Activated B cell treated with CpG ODN at 0.5 μM for 24 hours (primary cell): Measurements from ENCODE around the gene CASP12. TPM values are rescaled to one million over a fixed set of nuclear protein-coding genes. Genes with fewer than 3 reads are reported as not detected.

Experiments used
- ATAC-seq: fragments of 200-7000 bp; cut with Tn5 transposase; one replicate; pipeline ENCODE4 v1.10.0; 2021; ENCODE audit warnings: low read depth, mild to moderate bottlenecking, moderate library complexity
- CTCF ChIA-PET: fragments of 350-600 bp; sonication (Branson Sonifier 250); formaldehyde crosslinking; loops from one replicate; lab custom pipeline; 2021; ENCODE audit warnings: antibody characterized with exemption; lab: Charles Lee
- POLR2A ChIA-PET: fragments of 350-600 bp; sonication (Branson Sonifier 250); formaldehyde crosslinking; loops from one replicate; lab custom pipeline; 2021; ENCODE audit warnings: antibody characterized with exemption; lab: Charles Lee
- DNase-seq: peaks from one replicate; pipeline ENCODE4 v3.0.0; 2022
- H3K27ac Mint-ChIP-seq: one replicate; pipeline ENCODE4 v1.8.0; 2020; ENCODE audit warnings: mixed read lengths
- H3K27me3 Mint-ChIP-seq: one replicate; pipeline ENCODE4 v1.8.0; 2021; ENCODE audit warnings: mixed read lengths
- H3K36me3 Mint-ChIP-seq: one replicate; pipeline ENCODE4 v1.8.0; 2021; ENCODE audit warnings: low read depth, mixed read lengths
- H3K4me1 Mint-ChIP-seq: one replicate; pipeline ENCODE4 v1.8.0; 2021; ENCODE audit warnings: mixed read lengths
- H3K4me3 Mint-ChIP-seq: one replicate; pipeline ENCODE4 v1.8.0; 2020; ENCODE audit warnings: mild to moderate bottlenecking, mixed read lengths
- H3K9me3 Mint-ChIP-seq: one replicate; pipeline ENCODE4 v1.8.0; 2020; ENCODE audit warnings: mixed read lengths
- intact Hi-C: fragments of 100-400 bp; cut with micrococcal nuclease; formaldehyde crosslinking; loops from one replicate; pipeline ENCODE4 v1.15.1; 2024
- total RNA-seq: library from RNA; stranded (reverse); gene quantifications from 2 replicates; pipeline ENCODE4 v1.2.3, GENCODE V29; 2022
- TF ChIP-seq, protein P1 (sequence below): fragments of 200-600 bp; IDR thresholded peaks from one replicate; pipeline ENCODE4 v1.8.0; 2022; ENCODE audit warnings: antibody characterized with exemption, mild to moderate bottlenecking

CASP12 gene
- total RNA-seq, 1 donor from 2014 or later: not detected

DNA sequence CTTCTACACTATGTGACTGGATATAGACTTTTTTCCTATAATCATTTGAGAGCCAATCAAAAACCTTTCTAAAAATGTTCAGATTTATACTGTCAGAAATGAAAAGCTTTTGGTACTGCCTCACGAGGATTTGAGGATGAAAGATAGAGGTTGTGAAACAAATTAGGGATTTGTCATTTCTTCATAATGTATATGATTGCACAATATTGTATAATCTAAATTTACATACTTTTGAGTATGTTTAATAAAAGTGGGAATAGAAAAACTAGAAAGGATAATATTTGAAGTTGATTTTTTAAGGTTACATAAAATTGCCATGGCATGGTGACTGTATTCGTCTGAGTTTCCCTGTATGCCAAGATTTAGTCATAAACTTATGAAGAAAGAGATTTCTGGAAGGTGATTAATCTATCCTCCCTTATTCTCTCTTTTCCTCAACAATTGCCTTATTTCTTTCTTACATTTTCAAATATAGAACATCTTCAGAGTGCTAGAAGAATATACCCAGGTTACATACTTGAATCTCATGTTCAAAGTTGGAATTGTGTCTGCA, 56.2 kb downstream of the CASP12 start:
- TF ChIP-seq, protein P1, sequence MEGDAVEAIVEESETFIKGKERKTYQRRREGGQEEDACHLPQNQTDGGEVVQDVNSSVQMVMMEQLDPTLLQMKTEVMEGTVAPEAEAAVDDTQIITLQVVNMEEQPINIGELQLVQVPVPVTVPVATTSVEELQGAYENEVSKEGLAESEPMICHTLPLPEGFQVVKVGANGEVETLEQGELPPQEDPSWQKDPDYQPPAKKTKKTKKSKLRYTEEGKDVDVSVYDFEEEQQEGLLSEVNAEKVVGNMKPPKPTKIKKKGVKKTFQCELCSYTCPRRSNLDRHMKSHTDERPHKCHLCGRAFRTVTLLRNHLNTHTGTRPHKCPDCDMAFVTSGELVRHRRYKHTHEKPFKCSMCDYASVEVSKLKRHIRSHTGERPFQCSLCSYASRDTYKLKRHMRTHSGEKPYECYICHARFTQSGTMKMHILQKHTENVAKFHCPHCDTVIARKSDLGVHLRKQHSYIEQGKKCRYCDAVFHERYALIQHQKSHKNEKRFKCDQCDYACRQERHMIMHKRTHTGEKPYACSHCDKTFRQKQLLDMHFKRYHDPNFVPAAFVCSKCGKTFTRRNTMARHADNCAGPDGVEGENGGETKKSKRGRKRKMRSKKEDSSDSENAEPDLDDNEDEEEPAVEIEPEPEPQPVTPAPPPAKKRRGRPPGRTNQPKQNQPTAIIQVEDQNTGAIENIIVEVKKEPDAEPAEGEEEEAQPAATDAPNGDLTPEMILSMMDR: no peak
- H3K9me3 Mint-ChIP-seq: peaks cover 4% of the 10 kb centered on the region
- CTCF ChIA-PET: no interaction called here
- H3K27me3 Mint-ChIP-seq: no peaks in the 10 kb centered on the region
- H3K4me3 Mint-ChIP-seq: no peak overlapping the region
- H3K4me1 Mint-ChIP-seq: peaks cover 26% of the 10 kb centered on the region
- intact Hi-C loops: loop anchor here (2.0 to 5.0 kb wide), 2 partner anchors 35 to 135 kb away; no protein-coding TSS in a partner anchor
- ATAC-seq (no peak), DNase-seq (no peak)
- no peak overlapping the region for H3K27ac Mint-ChIP-seq
- POLR2A ChIA-PET: no interaction called here
- no peaks in the 10 kb centered on the region for H3K36me3 Mint-ChIP-seq

DNA sequence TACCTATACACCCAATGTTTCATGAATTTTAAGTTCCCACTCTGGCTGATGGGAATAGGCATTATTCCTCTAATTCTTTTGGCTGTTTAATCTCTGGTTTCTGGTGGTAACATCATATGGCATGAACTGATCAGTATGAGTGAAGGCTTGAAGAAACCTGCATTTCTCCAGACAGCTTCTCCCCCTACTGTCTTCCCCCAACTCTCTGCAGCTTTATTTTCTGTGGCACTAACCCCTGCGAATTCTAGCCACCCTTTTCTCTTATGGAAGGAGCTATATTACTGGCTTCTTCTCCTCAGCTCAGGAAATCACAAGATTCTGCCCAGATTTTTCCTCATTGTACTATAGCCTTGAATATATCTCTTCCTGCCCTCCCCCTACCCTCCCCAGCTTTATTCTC, 57.1 kb downstream of the CASP12 start:
- H3K4me3 Mint-ChIP-seq: no peak overlapping the region
- DNase-seq: no peak
- ChIA-PET CTCF (no interaction called here), POLR2A (no interaction called here)
- peaks cover 28% of the 10 kb centered on the region for H3K4me1 Mint-ChIP-seq
- peaks cover 4% of the 10 kb centered on the region for H3K9me3 Mint-ChIP-seq
- intact Hi-C loops: loop anchor here (5.0 kb wide), 1 partner anchor 36 kb away; no protein-coding TSS in a partner anchor
- TF ChIP-seq, protein P1: no peak
- H3K27me3 Mint-ChIP-seq: no peaks in the 10 kb centered on the region
- H3K36me3 Mint-ChIP-seq: no peaks in the 10 kb centered on the region
- no peak for ATAC-seq
- H3K27ac Mint-ChIP-seq: no peak overlapping the region

DNA sequence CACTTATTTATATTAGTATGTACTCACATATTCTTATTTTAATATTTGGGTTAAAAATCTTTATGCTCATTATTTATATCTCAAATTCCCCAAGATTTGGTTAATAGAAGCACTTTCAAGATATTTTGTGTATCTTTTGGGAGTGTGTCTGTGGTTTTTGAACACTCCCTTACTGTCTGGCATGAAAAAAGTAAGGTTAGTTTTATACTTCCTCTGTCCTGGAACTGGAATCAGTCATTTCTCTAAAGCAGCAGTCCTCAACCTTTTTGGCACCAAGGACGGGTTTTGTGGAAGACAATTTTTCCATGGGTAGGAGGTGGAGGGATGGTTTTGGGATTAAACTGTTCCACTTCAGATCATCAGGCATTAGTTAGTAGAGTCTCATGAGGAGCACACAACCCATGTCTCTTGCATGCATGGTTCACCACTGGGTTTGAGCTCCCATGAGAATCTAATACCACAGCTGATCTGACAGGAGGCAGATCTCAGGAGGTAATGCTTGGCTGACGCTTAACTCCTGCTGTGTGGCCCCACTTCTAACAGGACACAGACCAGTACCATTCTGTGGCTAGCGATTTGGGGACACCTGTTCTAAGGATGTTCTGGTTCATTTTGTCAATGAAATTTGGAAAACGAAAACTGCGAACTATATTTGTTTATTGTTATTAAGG, 60.2 kb downstream of the CASP12 start:
- intact Hi-C loops: loop anchor here (2.0 kb wide), 3 partner anchors 15 to 39 kb away; no protein-coding TSS in a partner anchor
- H3K27me3 Mint-ChIP-seq: no peaks in the 10 kb centered on the region
- TF ChIP-seq, protein P1: no peak
- no peak for DNase-seq
- peaks cover 12% of the 10 kb centered on the region for H3K9me3 Mint-ChIP-seq
- POLR2A ChIA-PET: no interaction called here
- peak overlapping the region; percentile 61 for H3K4me3 Mint-ChIP-seq
- ATAC-seq: peak; percentile 94
- H3K27ac Mint-ChIP-seq: no peak overlapping the region
- peaks cover 27% of the 10 kb centered on the region for H3K4me1 Mint-ChIP-seq
- CTCF ChIA-PET: interaction anchor here (1.2 kb wide), 1 partner anchor 38 kb away, joined by 3 read pairs; no protein-coding TSS in a partner anchor
- no peaks in the 10 kb centered on the region for H3K36me3 Mint-ChIP-seq

DNA sequence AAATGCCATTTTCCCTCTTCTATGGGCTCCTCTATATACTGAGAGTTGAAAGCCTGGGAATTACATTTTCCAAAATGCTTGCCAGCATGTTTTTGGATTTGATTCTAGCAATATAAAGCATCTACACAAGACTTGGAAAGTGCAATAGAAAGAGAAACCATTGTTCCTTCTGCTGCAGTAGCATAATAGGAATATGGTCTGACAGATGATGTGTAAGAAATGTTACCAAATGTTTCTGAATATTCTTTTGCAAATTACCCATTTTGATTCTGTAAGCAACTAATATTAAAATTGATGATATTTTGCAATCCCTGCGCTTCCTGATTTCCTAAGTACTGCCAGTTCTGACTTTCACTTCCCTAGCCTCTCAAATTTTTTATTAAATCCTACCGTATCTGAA, 61.6 kb downstream of the CASP12 start:
- intact Hi-C loops: loop anchor here (2.0 kb wide), 1 partner anchor 14 kb away; no protein-coding TSS in a partner anchor
- TF ChIP-seq, protein P1: no peak
- ATAC-seq (no peak), DNase-seq (no peak)
- ChIA-PET POLR2A (no interaction called here), CTCF (no interaction called here)
- Mint-ChIP-seq H3K4me1 (peaks cover 28% of the 10 kb centered on the region), H3K4me3 (no peak overlapping the region), H3K36me3 (no peaks in the 10 kb centered on the region), H3K27ac (no peak overlapping the region), H3K9me3 (peaks cover 13% of the 10 kb centered on the region), H3K27me3 (no peaks in the 10 kb centered on the region)

Other genes with a start within 250 kb of the CASP12 start
- gene CASP4, start 70.1 kb upstream of the CASP12 start, total RNA-seq: 87.8 and 88.7 TPM in 2 replicates
- 0.32 TPM in 1 of 2 replicates, not detected in the other for gene CASP5, start 124.7 kb upstream of the CASP12 start, total RNA-seq
- 35.7 and 47.0 TPM in 2 replicates for gene CASP1, start 136.7 kb upstream of the CASP12 start, total RNA-seq
- 31.5 and 33.1 TPM in 2 replicates for gene CARD16, start 146.9 kb upstream of the CASP12 start, total RNA-seq
- gene CARD18, start 241.3 kb upstream of the CASP12 start, total RNA-seq: not detected in 2 replicates